ENCODE data around the gene ACSL1.

DNA sequence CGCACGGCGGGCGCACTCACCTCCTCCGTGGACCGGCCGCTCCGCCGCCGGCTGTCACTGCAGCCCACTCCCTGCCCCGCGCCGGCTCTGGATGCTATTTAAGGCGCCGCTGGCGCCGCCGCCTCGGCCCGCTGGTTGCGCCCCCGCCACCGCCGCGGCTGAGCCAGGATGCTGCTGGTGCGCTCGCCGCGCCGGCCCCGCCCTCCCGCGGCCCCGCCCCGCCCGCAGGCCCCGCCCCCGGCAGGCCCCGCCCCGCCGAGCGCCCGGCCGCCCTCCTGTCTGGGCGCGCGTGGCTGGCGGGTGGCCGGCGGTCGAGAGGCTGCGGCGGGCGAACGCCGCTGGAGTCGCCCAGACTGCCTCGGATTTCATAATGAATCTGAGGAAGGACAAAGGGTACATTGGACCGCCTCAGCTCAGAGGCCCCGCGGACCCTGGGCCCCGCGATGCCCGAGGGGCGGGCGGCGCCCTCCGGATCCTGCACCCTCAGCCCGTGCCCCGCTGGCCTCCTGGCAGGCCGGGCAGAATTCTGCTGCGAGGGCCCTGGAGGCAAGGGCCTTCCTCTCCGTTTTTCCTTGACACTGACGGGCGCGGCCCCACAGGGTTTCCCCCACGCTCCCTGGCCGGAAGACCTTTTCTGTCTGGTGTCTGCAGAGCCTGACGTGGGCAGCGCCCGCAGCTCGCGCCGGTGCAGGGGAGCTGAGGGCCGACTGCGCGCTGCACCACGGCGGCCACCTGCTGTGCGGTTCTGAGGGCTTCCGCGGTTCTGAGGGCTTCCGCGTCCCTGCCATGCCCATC, at the start of gene ACSL1:
- TF ChIP-seq, protein P1, sequence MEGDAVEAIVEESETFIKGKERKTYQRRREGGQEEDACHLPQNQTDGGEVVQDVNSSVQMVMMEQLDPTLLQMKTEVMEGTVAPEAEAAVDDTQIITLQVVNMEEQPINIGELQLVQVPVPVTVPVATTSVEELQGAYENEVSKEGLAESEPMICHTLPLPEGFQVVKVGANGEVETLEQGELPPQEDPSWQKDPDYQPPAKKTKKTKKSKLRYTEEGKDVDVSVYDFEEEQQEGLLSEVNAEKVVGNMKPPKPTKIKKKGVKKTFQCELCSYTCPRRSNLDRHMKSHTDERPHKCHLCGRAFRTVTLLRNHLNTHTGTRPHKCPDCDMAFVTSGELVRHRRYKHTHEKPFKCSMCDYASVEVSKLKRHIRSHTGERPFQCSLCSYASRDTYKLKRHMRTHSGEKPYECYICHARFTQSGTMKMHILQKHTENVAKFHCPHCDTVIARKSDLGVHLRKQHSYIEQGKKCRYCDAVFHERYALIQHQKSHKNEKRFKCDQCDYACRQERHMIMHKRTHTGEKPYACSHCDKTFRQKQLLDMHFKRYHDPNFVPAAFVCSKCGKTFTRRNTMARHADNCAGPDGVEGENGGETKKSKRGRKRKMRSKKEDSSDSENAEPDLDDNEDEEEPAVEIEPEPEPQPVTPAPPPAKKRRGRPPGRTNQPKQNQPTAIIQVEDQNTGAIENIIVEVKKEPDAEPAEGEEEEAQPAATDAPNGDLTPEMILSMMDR (IDR thresholded peaks at IDR 0.05; ENCODE audit: extremely low read depth in 1 of 2, insufficient read depth in 1 of 2, low read depth in 1 of 2, low read length in 2 of 2), result no peak
- TF ChIP-seq POLR2A (IDR thresholded peaks at IDR 0.05; ENCODE audit: low read depth, low read length) (no peak), FOS (IDR thresholded peaks at IDR 0.05; ENCODE audit: borderline replicate concordance, insufficient read depth, low read length) (no peak), POLR2AphosphoS5 (IDR thresholded peaks at IDR 0.05; ENCODE audit: insufficient read depth, low read depth, low read length) (no peak)

Measured in endothelial cell of umbilical vein (primary cell).